SK-N-SH treated with all-trans-retinoic acid at 6 μM for 48 hours (cell line): ENCODE measurements around the gene TALDO1.

Source experiments
- ATAC-seq: fragments of 200-7000 bp; cut with Tn5 transposase; 3 replicates; pipeline ENCODE4 v1.9.1; 2020; ENCODE audit warnings: mild to moderate bottlenecking, moderate library complexity
- ARNTL ChIP-seq: fragments of 450-650 bp; formaldehyde crosslinking; IDR thresholded peaks from 2 replicates; pipeline ENCODE4 v1.5.0; 2020; ENCODE audit warnings: low read depth, mild to moderate bottlenecking, moderate library complexity, borderline replicate concordance
- BACH2 ChIP-seq: fragments of 250-450 bp; sonication (Bioruptor Pico); IDR thresholded peaks from 2 replicates; pipeline ENCODE4 v1.9.0; 2021; ENCODE audit warnings: mild to moderate bottlenecking, borderline replicate concordance
- CREB5 ChIP-seq: fragments of 250-450 bp; sonication (Bioruptor Pico); IDR thresholded peaks from 2 replicates; pipeline ENCODE4 v1.5.1; 2020; ENCODE audit warnings: low read depth, mild to moderate bottlenecking, moderate library complexity
- CSDC2 ChIP-seq: fragments of 250-450 bp; sonication (Bioruptor Pico); IDR thresholded peaks from 2 replicates; pipeline ENCODE4 v1.5.0; 2020; ENCODE audit warnings: mild to moderate bottlenecking, moderate library complexity
- CSRNP3 ChIP-seq: fragments of 250-450 bp; sonication (Bioruptor Pico); IDR thresholded peaks from 2 replicates; pipeline ENCODE4 v1.5.1; 2021; ENCODE audit warnings: mild to moderate bottlenecking, moderate library complexity
- ESRRG ChIP-seq: fragments of 250-450 bp; sonication (Bioruptor Pico); IDR thresholded peaks from 2 replicates; pipeline ENCODE4 v1.6.1; 2021; ENCODE audit warnings: mild to moderate bottlenecking
- GLIS3 ChIP-seq: fragments of 250-450 bp; sonication (Bioruptor Pico); IDR thresholded peaks from 2 replicates; pipeline ENCODE4 v1.5.0; 2020; ENCODE audit warnings: mild to moderate bottlenecking, moderate library complexity
- ISL1 ChIP-seq: fragments of 250-450 bp; sonication (Bioruptor Pico); IDR thresholded peaks from 2 replicates; pipeline ENCODE4 v2.1.2; 2022; ENCODE audit warnings: mild to moderate bottlenecking, moderate library complexity
- OSR1 ChIP-seq: fragments of 250-450 bp; sonication (Bioruptor Pico); IDR thresholded peaks from 2 replicates; pipeline ENCODE4 v1.8.0; 2022; ENCODE audit warnings: moderate library complexity, mild to moderate bottlenecking, inconsistent platforms
- POU6F1 ChIP-seq: fragments of 250-450 bp; sonication (Bioruptor Pico); IDR thresholded peaks from 2 replicates; pipeline ENCODE4 v1.8.0; 2021; ENCODE audit warnings: low read depth, mild to moderate bottlenecking, moderate library complexity, borderline replicate concordance
- PPARA ChIP-seq: fragments of 250-450 bp; sonication (Bioruptor Pico); IDR thresholded peaks from 2 replicates; pipeline ENCODE4 v1.5.0; 2020; ENCODE audit warnings: mild to moderate bottlenecking, borderline replicate concordance
- SNAI2 ChIP-seq: fragments of 250-450 bp; sonication (Bioruptor Pico); IDR thresholded peaks from 2 replicates; pipeline ENCODE4 v1.5.0; 2020; ENCODE audit warnings: mild to moderate bottlenecking, moderate library complexity
- TCF4 ChIP-seq: fragments of 250-450 bp; sonication (Bioruptor Pico); IDR thresholded peaks from 2 replicates; pipeline ENCODE4 v1.8.0; 2021; ENCODE audit warnings: mild to moderate bottlenecking, moderate library complexity, borderline replicate concordance
- TOX ChIP-seq: fragments of 250-450 bp; sonication (Bioruptor Pico); IDR thresholded peaks from 2 replicates; pipeline ENCODE4 v1.8.0; 2021; ENCODE audit warnings: mild to moderate bottlenecking, moderate library complexity, borderline replicate concordance
- ZC3H10 ChIP-seq: fragments of 250-450 bp; sonication (Bioruptor Pico); IDR thresholded peaks from 2 replicates; pipeline ENCODE4 v1.5.1; 2021; ENCODE audit warnings: mild to moderate bottlenecking, moderate library complexity
- ZFP3 ChIP-seq: fragments of 250-450 bp; sonication (Bioruptor Pico); IDR thresholded peaks from 2 replicates; pipeline ENCODE4 v1.5.0; 2020; ENCODE audit warnings: mild to moderate bottlenecking, moderate library complexity
- ZFP30 ChIP-seq: fragments of 450-650 bp; formaldehyde crosslinking; IDR thresholded peaks from 2 replicates; pipeline ENCODE4 v1.5.0; 2022; ENCODE audit warnings: mild to moderate bottlenecking, moderate library complexity
- ZNF70 ChIP-seq: fragments of 450-650 bp; formaldehyde crosslinking; IDR thresholded peaks from 2 replicates; pipeline ENCODE4 v1.5.0; 2020; ENCODE audit warnings: mild to moderate bottlenecking, moderate library complexity
- ZNF8 ChIP-seq: fragments of 450-650 bp; formaldehyde crosslinking; IDR thresholded peaks from 2 replicates; pipeline ENCODE4 v1.5.0; 2020; ENCODE audit warnings: mild to moderate bottlenecking, moderate library complexity
- TF ChIP-seq, protein P1 (sequence below): fragments of 250-450 bp; sonication (Bioruptor Pico); IDR thresholded peaks from 2 replicates; pipeline ENCODE4 v1.5.0; 2020; ENCODE audit warnings: mild to moderate bottlenecking, moderate library complexity
- TF ChIP-seq, protein P2 (sequence below): fragments of 250-450 bp; sonication (Bioruptor Pico); IDR thresholded peaks from 2 replicates; pipeline ENCODE4 v1.8.0; 2020; ENCODE audit warnings: mild to moderate bottlenecking, moderate library complexity, borderline replicate concordance

The TALDO1 gene

GRCh38 chr11:803770-804598, 56.7 kb downstream of the TALDO1 start:
- ATAC-seq, result peak; percentile 8
- TF ChIP-seq ZNF8 (no peak), CSRNP3 (CRISPR knock-in tag) (no peak), ESRRG (CRISPR knock-in tag) (no peak), TOX (CRISPR knock-in tag) (no peak), ZFP30 (CRISPR knock-in tag) (no peak), ISL1 (CRISPR knock-in tag) (no peak), ZC3H10 (CRISPR knock-in tag) (no peak), CREB5 (CRISPR knock-in tag) (no peak), ZNF70 (CRISPR knock-in tag) (no peak), GLIS3 (CRISPR knock-in tag) (no peak), OSR1 (CRISPR knock-in tag) (no peak), SNAI2 (CRISPR knock-in tag) (no peak), BACH2 (CRISPR knock-in tag) (no peak), PPARA (no peak), POU6F1 (CRISPR knock-in tag) (no peak), ARNTL (CRISPR knock-in tag) (no peak), CSDC2 (CRISPR knock-in tag) (no peak)
- TF ChIP-seq, protein P1, sequence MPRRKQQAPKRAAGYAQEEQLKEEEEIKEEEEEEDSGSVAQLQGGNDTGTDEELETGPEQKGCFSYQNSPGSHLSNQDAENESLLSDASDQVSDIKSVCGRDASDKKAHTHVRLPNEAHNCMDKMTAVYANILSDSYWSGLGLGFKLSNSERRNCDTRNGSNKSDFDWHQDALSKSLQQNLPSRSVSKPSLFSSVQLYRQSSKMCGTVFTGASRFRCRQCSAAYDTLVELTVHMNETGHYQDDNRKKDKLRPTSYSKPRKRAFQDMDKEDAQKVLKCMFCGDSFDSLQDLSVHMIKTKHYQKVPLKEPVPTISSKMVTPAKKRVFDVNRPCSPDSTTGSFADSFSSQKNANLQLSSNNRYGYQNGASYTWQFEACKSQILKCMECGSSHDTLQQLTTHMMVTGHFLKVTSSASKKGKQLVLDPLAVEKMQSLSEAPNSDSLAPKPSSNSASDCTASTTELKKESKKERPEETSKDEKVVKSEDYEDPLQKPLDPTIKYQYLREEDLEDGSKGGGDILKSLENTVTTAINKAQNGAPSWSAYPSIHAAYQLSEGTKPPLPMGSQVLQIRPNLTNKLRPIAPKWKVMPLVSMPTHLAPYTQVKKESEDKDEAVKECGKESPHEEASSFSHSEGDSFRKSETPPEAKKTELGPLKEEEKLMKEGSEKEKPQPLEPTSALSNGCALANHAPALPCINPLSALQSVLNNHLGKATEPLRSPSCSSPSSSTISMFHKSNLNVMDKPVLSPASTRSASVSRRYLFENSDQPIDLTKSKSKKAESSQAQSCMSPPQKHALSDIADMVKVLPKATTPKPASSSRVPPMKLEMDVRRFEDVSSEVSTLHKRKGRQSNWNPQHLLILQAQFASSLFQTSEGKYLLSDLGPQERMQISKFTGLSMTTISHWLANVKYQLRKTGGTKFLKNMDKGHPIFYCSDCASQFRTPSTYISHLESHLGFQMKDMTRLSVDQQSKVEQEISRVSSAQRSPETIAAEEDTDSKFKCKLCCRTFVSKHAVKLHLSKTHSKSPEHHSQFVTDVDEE (CRISPR knock-in tag), result no peak
- TF ChIP-seq, protein P2, sequence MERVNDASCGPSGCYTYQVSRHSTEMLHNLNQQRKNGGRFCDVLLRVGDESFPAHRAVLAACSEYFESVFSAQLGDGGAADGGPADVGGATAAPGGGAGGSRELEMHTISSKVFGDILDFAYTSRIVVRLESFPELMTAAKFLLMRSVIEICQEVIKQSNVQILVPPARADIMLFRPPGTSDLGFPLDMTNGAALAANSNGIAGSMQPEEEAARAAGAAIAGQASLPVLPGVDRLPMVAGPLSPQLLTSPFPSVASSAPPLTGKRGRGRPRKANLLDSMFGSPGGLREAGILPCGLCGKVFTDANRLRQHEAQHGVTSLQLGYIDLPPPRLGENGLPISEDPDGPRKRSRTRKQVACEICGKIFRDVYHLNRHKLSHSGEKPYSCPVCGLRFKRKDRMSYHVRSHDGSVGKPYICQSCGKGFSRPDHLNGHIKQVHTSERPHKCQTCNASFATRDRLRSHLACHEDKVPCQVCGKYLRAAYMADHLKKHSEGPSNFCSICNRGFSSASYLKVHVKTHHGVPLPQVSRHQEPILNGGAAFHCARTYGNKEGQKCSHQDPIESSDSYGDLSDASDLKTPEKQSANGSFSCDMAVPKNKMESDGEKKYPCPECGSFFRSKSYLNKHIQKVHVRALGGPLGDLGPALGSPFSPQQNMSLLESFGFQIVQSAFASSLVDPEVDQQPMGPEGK, result no peak

DNA sequence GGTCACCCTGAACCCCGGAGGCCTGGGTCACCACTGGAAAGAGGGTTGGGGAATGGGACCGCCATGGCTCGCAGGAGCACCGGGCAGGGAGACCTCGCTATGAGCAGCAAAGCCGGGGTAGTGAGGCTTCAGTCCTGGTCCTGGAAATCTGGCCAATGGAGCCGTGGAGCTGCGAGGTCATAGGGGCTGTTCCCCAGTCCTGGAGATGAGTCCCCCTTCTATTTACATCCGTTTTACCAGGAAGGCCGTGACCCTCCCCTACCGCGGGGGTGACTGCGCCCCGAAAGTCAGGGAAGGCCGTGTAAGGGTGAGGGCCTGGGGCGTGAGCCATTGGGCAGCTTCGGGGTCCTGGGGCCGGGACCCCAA, 57.3 kb downstream of the TALDO1 start:
- no peak; the same call in 2 of the 3 replicates for ATAC-seq
- TF ChIP-seq ESRRG (CRISPR knock-in tag), result no peak

GRCh38 chr11:808427-809286, 61.4 kb downstream of the TALDO1 start:
- ATAC-seq, result peak; percentile 76
- TF ChIP-seq ZC3H10 (CRISPR knock-in tag), result no peak
- TF ChIP-seq, protein P1 (CRISPR knock-in tag), result no peak
- no peak for TF ChIP-seq SNAI2 (CRISPR knock-in tag)
- no peak for TF ChIP-seq TCF4 (CRISPR knock-in tag)
- TF ChIP-seq ZFP3 (CRISPR knock-in tag), result no peak
- TF ChIP-seq, all 23 proteins: peak for 0
